ENCODE measurements around the gene KANK4.

Gene KANK4

DNA sequence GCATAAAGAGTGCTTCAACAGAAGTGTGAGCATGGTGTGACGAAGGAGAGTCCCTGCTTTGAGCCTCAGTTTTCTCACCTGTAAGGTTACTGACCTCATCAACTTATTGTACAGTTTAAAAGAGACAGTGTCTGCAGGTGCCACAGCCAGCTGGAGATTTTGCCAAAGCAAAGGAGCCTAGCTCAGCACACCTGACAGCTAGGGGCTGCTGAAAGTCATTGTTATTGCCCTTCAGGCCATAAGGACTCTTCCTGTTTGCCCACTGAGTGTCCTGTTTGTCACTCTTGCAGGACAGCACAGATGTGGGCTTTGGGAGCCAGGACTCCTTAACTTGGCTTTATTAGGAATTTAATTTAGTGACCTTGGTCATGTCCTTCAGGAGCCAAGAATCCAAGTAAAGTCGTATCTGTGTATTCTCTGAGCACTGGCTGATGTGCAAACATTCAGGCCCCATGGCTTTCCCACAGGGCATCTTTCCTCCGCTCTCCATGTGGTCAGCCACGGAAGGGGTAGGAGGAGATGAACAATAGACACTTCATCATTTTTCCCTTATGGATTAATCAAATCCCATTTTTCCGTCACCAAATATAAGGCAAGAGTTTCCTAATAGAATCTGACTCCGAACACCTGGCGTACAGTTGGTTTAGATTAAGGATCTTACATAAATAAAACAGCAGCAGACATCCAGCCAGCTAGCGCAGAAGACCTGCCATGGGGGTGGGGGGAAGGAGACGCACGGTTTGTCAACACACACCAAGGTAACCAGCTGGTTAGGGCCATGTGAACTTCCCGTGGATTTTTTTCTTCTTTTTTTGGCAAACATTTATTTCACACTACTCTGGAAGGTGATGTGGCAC, 43.1 kb upstream of the KANK4 start:
- Histone ChIP-seq H3K4me1 (no peaks in the 10 kb centered on the region), H3K36me3 (no peaks in the 10 kb centered on the region), H3K4me3 (ENCODE audit: low read depth, low read length) (no peak overlapping the region), H3K27me3 (no peaks in the 10 kb centered on the region), H3K9me3 (no peaks in the 10 kb centered on the region)
- no peak for DNase-seq
- TF ChIP-seq, protein P1, sequence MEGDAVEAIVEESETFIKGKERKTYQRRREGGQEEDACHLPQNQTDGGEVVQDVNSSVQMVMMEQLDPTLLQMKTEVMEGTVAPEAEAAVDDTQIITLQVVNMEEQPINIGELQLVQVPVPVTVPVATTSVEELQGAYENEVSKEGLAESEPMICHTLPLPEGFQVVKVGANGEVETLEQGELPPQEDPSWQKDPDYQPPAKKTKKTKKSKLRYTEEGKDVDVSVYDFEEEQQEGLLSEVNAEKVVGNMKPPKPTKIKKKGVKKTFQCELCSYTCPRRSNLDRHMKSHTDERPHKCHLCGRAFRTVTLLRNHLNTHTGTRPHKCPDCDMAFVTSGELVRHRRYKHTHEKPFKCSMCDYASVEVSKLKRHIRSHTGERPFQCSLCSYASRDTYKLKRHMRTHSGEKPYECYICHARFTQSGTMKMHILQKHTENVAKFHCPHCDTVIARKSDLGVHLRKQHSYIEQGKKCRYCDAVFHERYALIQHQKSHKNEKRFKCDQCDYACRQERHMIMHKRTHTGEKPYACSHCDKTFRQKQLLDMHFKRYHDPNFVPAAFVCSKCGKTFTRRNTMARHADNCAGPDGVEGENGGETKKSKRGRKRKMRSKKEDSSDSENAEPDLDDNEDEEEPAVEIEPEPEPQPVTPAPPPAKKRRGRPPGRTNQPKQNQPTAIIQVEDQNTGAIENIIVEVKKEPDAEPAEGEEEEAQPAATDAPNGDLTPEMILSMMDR (IDR thresholded peaks at IDR 0.05; ENCODE audit: low read depth, low read length): no peak

DNA sequence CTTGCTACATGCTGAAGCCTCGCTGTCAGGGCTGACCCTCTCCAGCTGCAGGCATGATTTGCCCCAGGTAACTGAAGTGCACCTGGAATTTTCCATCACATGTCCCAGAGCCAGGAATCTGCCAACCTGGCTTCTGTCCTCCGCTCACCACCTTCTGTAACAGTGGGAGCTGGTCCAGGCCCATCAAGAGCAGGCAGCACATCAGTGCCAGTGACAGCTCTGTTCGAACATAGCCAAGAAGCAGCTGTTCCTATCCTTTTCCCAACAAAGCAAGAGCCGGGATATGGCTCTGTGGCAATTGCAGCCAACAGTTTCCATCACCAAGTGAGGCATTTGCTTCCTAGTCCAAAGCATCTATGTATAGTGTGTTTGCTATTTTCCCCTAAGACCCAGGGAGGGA, 42.2 kb upstream of the KANK4 start:
- no peaks in the 10 kb centered on the region for H3K4me1 ChIP-seq
- no peak overlapping the region for H3K4me3 ChIP-seq (ENCODE audit: low read depth, low read length)
- TF ChIP-seq, protein P1 (IDR thresholded peaks at IDR 0.05; ENCODE audit: low read depth, low read length): no peak
- no peaks in the 10 kb centered on the region for H3K27me3 ChIP-seq
- H3K9me3 ChIP-seq: no peaks in the 10 kb centered on the region
- no peak for DNase-seq
- H3K36me3 ChIP-seq: no peaks in the 10 kb centered on the region

DNA sequence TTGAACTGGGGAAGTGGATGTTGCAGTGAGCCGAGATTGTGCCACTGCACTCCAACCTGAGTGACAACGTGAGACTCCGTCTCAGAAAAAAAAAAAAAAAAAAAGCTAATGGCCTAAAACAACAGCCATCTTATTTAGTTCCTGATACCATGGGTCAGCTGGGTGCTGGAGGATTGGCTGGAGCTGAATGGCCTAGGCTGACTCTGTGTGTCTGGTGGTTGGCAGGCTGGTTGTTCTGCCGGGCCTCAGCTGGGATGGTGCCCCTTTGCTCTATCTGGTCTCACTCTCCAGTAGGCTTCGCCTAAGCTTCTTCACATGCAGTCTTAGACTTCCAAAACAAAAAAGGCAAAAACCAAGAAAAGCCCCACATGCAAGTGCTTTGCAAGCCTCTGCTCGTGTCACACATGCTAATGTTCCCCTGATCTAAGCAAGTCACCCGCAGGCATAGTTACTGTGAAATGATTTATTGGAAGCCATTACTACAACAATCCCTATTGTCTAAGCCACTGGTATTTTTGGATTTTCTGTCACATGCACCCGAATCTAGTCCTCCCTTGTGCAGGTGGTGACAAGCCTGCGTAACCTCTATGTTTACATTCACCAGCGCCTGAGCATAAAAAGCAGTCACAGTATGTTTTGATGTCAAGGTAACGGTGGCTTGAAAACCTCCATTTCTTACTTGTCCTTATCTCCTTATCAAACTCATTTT, 39.6 kb upstream of the KANK4 start:
- DNase-seq: no peak
- Histone ChIP-seq H3K4me1 (no peaks in the 10 kb centered on the region), H3K9me3 (no peaks in the 10 kb centered on the region), H3K27me3 (no peaks in the 10 kb centered on the region), H3K36me3 (no peaks in the 10 kb centered on the region), H3K4me3 (ENCODE audit: low read depth, low read length) (no peak overlapping the region)
- TF ChIP-seq, protein P1 (IDR thresholded peaks at IDR 0.05; ENCODE audit: low read depth, low read length): no peak

DNA sequence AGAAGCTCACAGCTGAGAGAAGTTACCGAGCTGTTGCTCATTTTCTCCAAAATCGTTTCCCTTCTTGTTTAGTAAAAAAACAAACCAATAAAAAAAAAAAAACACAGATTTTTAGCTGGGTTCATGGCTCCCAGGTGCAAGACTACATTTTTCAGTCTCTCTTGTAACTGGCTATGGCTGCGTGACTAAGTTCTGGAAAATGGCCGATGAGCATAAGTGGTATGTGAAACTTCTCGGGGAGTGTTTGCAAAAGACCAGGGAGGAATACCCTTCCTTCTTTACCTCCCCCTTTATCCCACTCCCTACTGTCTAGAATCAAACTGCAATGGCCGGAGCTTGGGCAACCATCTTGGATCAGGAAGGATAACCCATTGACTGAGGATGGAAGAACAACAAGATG, 38.7 kb upstream of the KANK4 start:
- DNase-seq: no peak
- TF ChIP-seq, protein P1 (IDR thresholded peaks at IDR 0.05; ENCODE audit: low read depth, low read length): no peak
- H3K4me3 ChIP-seq (ENCODE audit: low read depth, low read length): no peak overlapping the region
- no peaks in the 10 kb centered on the region for H3K36me3 ChIP-seq
- no peaks in the 10 kb centered on the region for H3K27me3 ChIP-seq
- no peaks in the 10 kb centered on the region for H3K4me1 ChIP-seq
- no peaks in the 10 kb centered on the region for H3K9me3 ChIP-seq

DNA sequence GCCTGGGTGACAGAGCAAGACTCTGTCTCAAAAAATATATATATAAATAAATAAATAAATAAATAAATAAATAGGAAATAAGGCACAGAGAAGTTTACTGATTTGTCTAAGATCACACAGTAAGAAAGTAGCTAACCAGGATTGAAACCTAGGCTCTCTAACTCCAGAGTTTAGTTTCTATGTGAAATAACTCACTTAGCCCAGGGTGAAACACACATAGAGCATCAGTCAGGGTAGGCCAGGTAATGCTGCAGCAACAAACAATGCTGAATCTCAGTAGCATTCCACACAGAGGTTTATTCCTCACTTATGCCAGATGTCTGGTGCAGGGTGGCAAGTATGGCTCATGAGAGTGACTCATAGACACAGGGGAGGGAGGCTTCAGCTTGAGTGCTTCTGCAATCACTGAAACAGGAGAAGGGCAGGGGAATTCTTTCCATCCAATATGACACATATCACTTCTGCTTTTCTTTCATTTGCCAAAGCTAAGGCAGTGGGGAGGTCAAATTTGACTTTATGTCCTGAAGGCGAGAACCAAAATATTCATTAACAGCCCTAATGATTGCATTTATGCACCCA, 37.1 kb upstream of the KANK4 start:
- no peak for DNase-seq
- Histone ChIP-seq H3K4me1 (no peaks in the 10 kb centered on the region), H3K36me3 (no peaks in the 10 kb centered on the region), H3K27me3 (no peaks in the 10 kb centered on the region), H3K4me3 (ENCODE audit: low read depth, low read length) (no peak overlapping the region), H3K9me3 (no peaks in the 10 kb centered on the region)
- TF ChIP-seq, protein P1 (IDR thresholded peaks at IDR 0.05; ENCODE audit: low read depth, low read length): no peak
